Panc1 (cell line): ENCODE data around the gene ZFTA. TPM values are rescaled to one million over a fixed set of nuclear protein-coding genes. Genes with fewer than 3 reads are reported as not detected.

ENCODE experiments used
- ATAC-seq: fragments of 200-7000 bp; cut with Tn5 transposase; 2 replicates; pipeline ENCODE4 v1.9.1; 2020; ENCODE audit warnings: mild to moderate bottlenecking, moderate library complexity
- BruUV-seq: library from RNA; stranded (reverse); fragments of 400-500 nt; replicated peaks from 2 replicates; lab custom pipeline; 2021; lab: Mats Ljungman, UMichigan
- CTCF ChIA-PET: fragments of 300-600 bp; sonication (Branson Sonifier 250); formaldehyde crosslinking; loops from one replicate; lab custom pipeline; 2022; ENCODE audit warnings: antibody characterized with exemption; lab: Charles Lee
- POLR2A ChIA-PET: fragments of 300-600 bp; sonication (Branson Sonifier 250); formaldehyde crosslinking; loops from one replicate; lab custom pipeline; 2022; ENCODE audit warnings: antibody characterized with exemption; lab: Charles Lee
- DNase-seq: peaks from one replicate; pipeline ENCODE4 v3.0.0-alpha.2; 2010; ENCODE audit warnings: low read depth, low spot score
- H3K27ac ChIP-seq: 2 replicates; pipeline ENCODE4 v1.5.1; 2011; ENCODE audit warnings: mild to moderate bottlenecking, low read length, inconsistent platforms
- H3K27me3 ChIP-seq: fragments of 200-500 bp; sonication (Bioruptor generic); 2 replicates; pipeline ENCODE4 v1.6.0; 2014; ENCODE audit warnings: low read length, inconsistent platforms; ENCODE audit not compliant: control insufficient read depth, insufficient read depth
- H3K36me3 ChIP-seq: fragments of 200-500 bp; sonication (Bioruptor generic); 2 replicates; pipeline ENCODE4 v1.5.1; 2014; ENCODE audit warnings: inconsistent platforms, mild to moderate bottlenecking, low read length, moderate library complexity; ENCODE audit not compliant: control insufficient read depth, insufficient read depth
- H3K4me1 ChIP-seq: 2 replicates; pipeline ENCODE4 v1.5.1; 2011; ENCODE audit warnings: inconsistent platforms, mild to moderate bottlenecking, low read length, moderate library complexity; ENCODE audit not compliant: control insufficient read depth, insufficient read depth
- H3K4me3 ChIP-seq, 2 experiments: 2 replicates each; pipeline ENCODE4 v1.5.1; 2011 to 2012; ENCODE audit warnings: low read depth in 2 of 2, low read length in 2 of 2, mild to moderate bottlenecking in 2 of 2, inconsistent platforms in 1 of 2, moderate library complexity in 1 of 2
- H3K9me3 ChIP-seq: fragments of 200-500 bp; sonication (Bioruptor generic); 2 replicates; pipeline ENCODE4 v1.5.1; 2014; ENCODE audit warnings: low read depth, mild to moderate bottlenecking, inconsistent platforms, low read length, moderate library complexity; ENCODE audit not compliant: control insufficient read depth, insufficient read depth
- POLR2AphosphoS5 ChIP-seq: IDR thresholded peaks from 2 replicates; pipeline ENCODE4 v1.6.1; 2012; ENCODE audit warnings: mild to moderate bottlenecking, low read depth, low read length, moderate library complexity
- SIN3A ChIP-seq: IDR thresholded peaks from 2 replicates; pipeline ENCODE4 v1.6.1; 2012; ENCODE audit warnings: low read depth, mild to moderate bottlenecking, low read length, moderate library complexity, borderline replicate concordance; ENCODE audit not compliant: insufficient read depth
- TCF7L2 ChIP-seq: IDR thresholded peaks from 2 replicates; pipeline ENCODE4 v1.6.1; 2011; ENCODE audit warnings: mild to moderate bottlenecking, low read depth, low read length, inconsistent platforms
- in situ Hi-C: cut with HindIII; loops from 2 replicates; pipeline ENCODE4 v1.10.0; 2016; ENCODE audit warnings: low sequenced_read_pairs, low pct_unique_long_range_greater_than_20kb
- intact Hi-C: fragments of 100-400 bp; cut with micrococcal nuclease; formaldehyde crosslinking; loops from one replicate; pipeline ENCODE4 v1.10.0; 2022; ENCODE audit not compliant: unreplicated experiment
- total RNA-seq: library from RNA; stranded (reverse); gene quantifications from one replicate; pipeline ENCODE4 v1.2.1, GENCODE V29; 2021; ENCODE audit not compliant: unreplicated experiment
- TF ChIP-seq, protein P1 (sequence below), 2 experiments: IDR thresholded peaks; 2 replicates each; pipeline ENCODE4 v1.6.1; 2011 to 2012; ENCODE audit warnings: low read depth in 2 of 2, control low read depth in 1 of 2, low read length in 1 of 2, mild to moderate bottlenecking in 1 of 2, moderate library complexity in 1 of 2; ENCODE audit not compliant: insufficient read depth in 1 of 2
- TF ChIP-seq, protein P2 (sequence below): fragments of 450-650 bp; IDR thresholded peaks from 2 replicates; pipeline ENCODE4 v1.5.1; 2017; ENCODE audit warnings: mild to moderate bottlenecking

Gene ZFTA
- total RNA-seq, 1 experiment from 2014 or later: 16.1 TPM

DNA sequence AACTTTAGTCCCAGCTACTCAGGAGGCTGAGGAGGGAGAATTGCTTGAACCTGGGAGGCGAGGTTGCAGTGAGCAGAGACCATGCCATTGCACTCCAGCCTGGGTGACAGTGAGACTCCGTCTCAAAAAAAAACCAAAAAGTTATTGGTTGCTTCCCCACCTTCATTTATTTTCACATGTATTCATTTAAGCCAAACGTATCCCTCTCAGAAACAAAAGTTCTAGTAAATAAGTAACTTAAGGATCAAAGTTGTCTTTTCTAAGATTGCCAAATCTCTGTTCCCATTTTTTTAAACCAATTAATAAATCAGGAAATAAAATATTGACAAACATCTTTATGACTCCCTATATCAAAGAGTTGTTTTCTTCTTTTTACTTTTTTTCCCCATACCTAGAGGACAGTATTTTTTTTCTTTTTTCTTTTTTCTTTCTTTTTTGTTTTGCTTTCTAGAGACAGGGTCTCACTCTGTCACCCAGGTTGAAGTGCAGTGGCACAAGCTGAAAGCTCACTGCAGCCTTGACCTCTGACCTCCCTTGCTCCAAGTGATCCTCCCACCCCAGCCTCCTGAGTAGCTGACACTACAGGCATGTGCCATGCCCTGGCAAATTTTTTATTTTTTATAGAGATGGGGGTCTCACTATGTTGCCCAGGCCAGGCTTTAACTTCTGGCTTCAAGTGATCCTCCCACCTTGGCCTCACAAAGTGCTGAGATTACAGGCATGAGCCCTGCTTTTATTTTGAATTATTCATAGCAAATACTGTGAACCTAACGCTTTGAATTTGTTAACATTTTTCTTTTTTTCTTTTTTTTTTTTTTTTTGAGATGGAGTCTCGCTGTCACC lies 11.4 kb downstream of the ZFTA start:
- ChIA-PET CTCF (interaction anchor here (0.7 kb wide), 1 partner anchor 79 kb away, joined by 3 read pairs; no protein-coding TSS in a partner anchor), POLR2A (interaction anchor here (0.6 kb wide), 1 partner anchor 152 kb away, joined by 3 read pairs; no protein-coding TSS in a partner anchor)
- no TSS peak for BruUV-seq
- TF ChIP-seq, protein P1, sequence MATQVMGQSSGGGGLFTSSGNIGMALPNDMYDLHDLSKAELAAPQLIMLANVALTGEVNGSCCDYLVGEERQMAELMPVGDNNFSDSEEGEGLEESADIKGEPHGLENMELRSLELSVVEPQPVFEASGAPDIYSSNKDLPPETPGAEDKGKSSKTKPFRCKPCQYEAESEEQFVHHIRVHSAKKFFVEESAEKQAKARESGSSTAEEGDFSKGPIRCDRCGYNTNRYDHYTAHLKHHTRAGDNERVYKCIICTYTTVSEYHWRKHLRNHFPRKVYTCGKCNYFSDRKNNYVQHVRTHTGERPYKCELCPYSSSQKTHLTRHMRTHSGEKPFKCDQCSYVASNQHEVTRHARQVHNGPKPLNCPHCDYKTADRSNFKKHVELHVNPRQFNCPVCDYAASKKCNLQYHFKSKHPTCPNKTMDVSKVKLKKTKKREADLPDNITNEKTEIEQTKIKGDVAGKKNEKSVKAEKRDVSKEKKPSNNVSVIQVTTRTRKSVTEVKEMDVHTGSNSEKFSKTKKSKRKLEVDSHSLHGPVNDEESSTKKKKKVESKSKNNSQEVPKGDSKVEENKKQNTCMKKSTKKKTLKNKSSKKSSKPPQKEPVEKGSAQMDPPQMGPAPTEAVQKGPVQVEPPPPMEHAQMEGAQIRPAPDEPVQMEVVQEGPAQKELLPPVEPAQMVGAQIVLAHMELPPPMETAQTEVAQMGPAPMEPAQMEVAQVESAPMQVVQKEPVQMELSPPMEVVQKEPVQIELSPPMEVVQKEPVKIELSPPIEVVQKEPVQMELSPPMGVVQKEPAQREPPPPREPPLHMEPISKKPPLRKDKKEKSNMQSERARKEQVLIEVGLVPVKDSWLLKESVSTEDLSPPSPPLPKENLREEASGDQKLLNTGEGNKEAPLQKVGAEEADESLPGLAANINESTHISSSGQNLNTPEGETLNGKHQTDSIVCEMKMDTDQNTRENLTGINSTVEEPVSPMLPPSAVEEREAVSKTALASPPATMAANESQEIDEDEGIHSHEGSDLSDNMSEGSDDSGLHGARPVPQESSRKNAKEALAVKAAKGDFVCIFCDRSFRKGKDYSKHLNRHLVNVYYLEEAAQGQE (IDR thresholded peaks at IDR 0.05; ENCODE audit: insufficient read depth in 1 of 2, low read depth in 2 of 2, low read length in 1 of 2): no peak
- no peak for TF ChIP-seq POLR2AphosphoS5
- no peak for TF ChIP-seq TCF7L2
- TF ChIP-seq, protein P2, sequence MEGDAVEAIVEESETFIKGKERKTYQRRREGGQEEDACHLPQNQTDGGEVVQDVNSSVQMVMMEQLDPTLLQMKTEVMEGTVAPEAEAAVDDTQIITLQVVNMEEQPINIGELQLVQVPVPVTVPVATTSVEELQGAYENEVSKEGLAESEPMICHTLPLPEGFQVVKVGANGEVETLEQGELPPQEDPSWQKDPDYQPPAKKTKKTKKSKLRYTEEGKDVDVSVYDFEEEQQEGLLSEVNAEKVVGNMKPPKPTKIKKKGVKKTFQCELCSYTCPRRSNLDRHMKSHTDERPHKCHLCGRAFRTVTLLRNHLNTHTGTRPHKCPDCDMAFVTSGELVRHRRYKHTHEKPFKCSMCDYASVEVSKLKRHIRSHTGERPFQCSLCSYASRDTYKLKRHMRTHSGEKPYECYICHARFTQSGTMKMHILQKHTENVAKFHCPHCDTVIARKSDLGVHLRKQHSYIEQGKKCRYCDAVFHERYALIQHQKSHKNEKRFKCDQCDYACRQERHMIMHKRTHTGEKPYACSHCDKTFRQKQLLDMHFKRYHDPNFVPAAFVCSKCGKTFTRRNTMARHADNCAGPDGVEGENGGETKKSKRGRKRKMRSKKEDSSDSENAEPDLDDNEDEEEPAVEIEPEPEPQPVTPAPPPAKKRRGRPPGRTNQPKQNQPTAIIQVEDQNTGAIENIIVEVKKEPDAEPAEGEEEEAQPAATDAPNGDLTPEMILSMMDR: no peak
- TF ChIP-seq SIN3A: no peak
- Histone ChIP-seq H3K27ac (no peak overlapping the region), H3K27me3 (no peaks in the 10 kb centered on the region), H3K4me3 (no peak overlapping the region), H3K4me1 (no peaks in the 10 kb centered on the region), H3K36me3 (peaks cover 18% of the 10 kb centered on the region), H3K9me3 (no peaks in the 10 kb centered on the region)
- in situ Hi-C loops: no loop called here
- intact Hi-C loops: no loop called here
- DNase-seq (no peak), ATAC-seq (no peak)

DNA sequence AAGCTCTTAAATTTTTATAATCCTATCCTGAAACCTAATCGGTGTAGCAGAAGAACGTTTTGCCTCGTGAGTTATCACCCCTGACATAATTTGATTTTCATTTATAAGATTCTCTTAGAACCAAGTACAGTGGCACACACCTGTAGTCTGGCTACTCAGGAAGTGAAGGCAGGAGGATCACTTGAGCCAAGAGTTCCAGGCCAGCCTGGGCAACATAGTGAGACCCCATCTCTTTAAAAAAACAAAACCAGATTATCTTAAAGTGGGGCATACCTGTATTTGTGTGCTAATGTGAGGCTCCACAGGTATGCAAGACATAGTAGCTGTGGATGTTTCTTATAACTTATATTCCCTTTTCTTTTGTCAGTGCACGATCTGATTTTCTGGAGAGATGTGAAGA lies 19.0 kb downstream of the ZFTA start:
- BruUV-seq: no TSS peak
- intact Hi-C loops (no loop called here), in situ Hi-C loops (no loop called here)

More for the DNA sequence above, 19.0 kb downstream of the ZFTA start:
- no peaks in the 10 kb centered on the region for H3K9me3 ChIP-seq
- ATAC-seq (no peak), DNase-seq (no peak)
- no peak overlapping the region for H3K27ac ChIP-seq
- ChIA-PET CTCF (no interaction called here), POLR2A (no interaction called here)
- peaks cover 12% of the 10 kb centered on the region for H3K36me3 ChIP-seq
- H3K27me3 ChIP-seq: no peaks in the 10 kb centered on the region
- no peak overlapping the region for H3K4me3 ChIP-seq
- no peaks in the 10 kb centered on the region for H3K4me1 ChIP-seq
- no peak for TF ChIP-seq TCF7L2
- TF ChIP-seq, protein P1 (IDR thresholded peaks at IDR 0.05; ENCODE audit: insufficient read depth in 1 of 2, low read depth in 2 of 2, low read length in 1 of 2): no peak
- TF ChIP-seq, protein P2: no peak
- TF ChIP-seq SIN3A: no peak
- no peak for TF ChIP-seq POLR2AphosphoS5
